Skin epidermis (tissue), 12 donors: Measurements from ENCODE around the gene MEIOB.

Source experiments
- H3K27ac ChIP-seq, 21 experiments: fragments of 200-600 bp; sonication (generic) in 11 of 21; one replicate each; pipeline ENCODE4 v1.5.0; 2020; ENCODE audit warnings: mild to moderate bottlenecking in 3 of 21, inconsistent platforms in 2 of 21, moderate library complexity in 2 of 21
- H3K4me3 ChIP-seq, 7 experiments: fragments of 200-600 bp; sonication (generic) in 2 of 7; one replicate each; pipeline ENCODE4 v1.5.0; 2020; ENCODE audit warnings: inconsistent platforms in 2 of 7, mild to moderate bottlenecking in 2 of 7, moderate library complexity in 1 of 7

The MEIOB gene

GRCh38 chr16:1846416-1846815, 25.5 kb downstream of the MEIOB start:
- Histone ChIP-seq H3K27ac (no peak overlapping the region), H3K4me3 (no peak overlapping the region)

GRCh38 chr16:1845985-1846384, 26.0 kb downstream of the MEIOB start:
- Histone ChIP-seq H3K4me3 (no peak overlapping the region), H3K27ac (no peak overlapping the region)

DNA sequence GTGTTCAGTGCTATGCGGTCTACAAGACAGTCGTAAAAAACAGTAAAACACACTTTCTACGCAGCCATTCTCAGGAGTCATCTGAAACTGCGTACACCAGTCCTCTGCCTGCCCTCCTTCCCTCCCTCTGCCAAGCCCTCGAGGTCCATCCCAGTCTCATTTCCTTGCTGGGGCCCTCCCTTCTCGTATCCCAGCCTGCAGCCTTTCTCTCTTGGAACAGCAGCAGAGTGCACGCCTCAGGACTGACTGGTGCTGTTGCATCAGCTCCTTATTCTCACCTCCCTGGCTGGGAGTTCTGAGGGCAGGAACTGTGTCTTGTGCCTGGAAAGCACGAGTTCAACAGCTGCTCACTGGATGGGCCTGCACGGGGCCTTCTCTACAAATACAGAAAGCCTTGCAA, 32.4 kb downstream of the MEIOB start:
- Histone ChIP-seq H3K27ac (no peak overlapping the region), H3K4me3 (no peak overlapping the region)

GRCh38 chr16:1834096-1834495, 37.9 kb downstream of the MEIOB start:
- H3K27ac ChIP-seq = peak overlapping the region in 9 of 21 experiments; percentile 6 to 69 (median 39)
- no peak overlapping the region for H3K4me3 ChIP-seq

DNA sequence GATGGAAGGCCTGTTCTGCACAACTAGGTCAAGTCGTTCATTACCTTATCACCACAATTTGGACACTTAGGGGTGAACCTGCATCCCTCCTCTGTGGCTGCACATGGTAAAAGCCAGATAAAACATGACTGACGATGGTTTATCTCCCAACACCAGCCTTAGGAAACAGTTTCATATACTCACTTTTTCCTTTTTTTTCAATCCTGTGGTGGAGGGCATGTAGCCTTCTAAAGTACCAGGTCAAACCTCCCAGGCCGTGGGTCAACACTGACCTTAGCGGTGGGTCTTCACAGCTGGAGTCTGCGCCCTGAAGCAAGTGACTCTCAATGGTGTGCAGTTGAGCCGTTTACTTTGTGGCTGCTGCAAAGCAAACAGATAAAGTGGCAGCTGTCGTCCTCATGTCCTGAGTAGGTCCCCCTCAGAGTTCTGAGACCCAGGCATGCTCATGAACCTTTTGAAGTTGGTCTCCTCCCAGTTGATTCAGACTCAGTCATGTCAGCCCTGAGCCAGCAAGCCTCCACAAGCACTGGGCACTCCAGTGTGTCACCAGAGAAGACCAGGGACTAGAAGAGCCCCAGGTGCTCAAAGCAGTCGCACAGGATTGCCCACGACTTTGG, 39.0 kb downstream of the MEIOB start:
- Histone ChIP-seq H3K4me3 (no peak overlapping the region), H3K27ac (peak overlapping the region in 7 of 21 experiments; percentile 5 to 69 (median 39))

DNA sequence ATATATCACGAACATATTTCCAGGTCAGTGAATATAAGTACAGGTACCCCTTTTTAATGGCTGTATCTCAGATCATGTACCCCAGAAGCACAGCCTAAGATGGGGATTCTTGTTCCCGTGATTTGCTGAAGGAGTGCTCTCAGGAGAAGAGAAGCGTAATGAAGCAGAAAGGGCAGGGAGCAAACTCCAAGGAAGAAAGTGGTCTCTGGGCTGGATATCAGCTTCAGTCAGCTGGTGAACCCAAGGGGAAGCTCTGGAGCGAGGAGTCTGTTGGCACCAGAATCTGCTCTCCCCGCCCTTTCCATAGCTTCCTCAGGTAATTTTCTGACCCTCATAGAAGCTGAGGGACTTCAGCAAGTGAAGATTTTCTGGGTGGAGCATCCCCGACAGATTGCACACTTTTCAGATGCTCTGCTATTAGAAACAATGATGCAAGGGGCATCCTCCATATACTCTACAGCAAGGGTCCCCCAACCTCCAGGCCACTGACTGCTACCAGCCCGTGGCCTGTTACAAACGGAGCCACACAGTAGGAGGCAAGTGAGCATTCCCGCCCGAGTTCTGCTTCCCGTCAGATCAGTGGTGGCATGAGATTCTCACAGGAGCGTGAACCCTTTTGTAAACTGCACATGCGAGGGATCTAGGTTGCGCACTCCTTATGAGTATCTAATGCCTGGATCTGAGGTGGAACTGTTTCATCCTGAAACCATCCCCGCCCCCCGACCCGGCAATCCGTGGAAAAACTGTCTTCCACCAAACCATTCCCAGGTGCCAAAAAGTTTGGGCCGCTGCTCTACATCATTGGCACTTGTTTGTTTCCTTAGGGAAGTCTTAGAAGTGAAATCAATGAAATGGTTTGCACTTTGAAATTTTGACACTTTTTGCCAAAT, 40.5 kb downstream of the MEIOB start:
- H3K4me3 ChIP-seq = no peak overlapping the region
- no peak overlapping the region for H3K27ac ChIP-seq

DNA sequence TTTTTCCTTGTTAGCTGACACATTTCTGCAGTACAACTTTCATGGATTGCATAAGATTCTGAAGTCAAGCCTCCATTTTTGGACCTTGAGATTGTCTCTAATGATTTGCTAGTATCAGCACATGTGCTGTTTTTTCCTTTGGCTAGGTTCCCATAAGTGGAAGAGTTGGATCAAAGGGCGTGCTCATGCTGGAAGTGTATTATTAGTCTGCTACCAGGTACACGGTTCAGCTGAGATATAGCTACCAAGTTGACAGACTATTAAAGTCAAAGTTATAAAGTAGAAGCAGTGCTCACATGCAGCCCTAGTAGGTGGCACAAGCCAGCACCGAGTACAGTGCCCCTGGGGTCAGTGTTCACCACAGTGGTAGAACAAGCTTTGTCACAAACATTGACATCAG, 41.8 kb downstream of the MEIOB start:
- H3K27ac ChIP-seq = no peak overlapping the region

GRCh38 chr16:1828645-1829410, 43.1 kb downstream of the MEIOB start:
- H3K27ac ChIP-seq = no peak overlapping the region
- no peak overlapping the region for H3K4me3 ChIP-seq

More for the DNA sequence above, 41.8 kb downstream of the MEIOB start:
- no peak overlapping the region for H3K4me3 ChIP-seq

DNA sequence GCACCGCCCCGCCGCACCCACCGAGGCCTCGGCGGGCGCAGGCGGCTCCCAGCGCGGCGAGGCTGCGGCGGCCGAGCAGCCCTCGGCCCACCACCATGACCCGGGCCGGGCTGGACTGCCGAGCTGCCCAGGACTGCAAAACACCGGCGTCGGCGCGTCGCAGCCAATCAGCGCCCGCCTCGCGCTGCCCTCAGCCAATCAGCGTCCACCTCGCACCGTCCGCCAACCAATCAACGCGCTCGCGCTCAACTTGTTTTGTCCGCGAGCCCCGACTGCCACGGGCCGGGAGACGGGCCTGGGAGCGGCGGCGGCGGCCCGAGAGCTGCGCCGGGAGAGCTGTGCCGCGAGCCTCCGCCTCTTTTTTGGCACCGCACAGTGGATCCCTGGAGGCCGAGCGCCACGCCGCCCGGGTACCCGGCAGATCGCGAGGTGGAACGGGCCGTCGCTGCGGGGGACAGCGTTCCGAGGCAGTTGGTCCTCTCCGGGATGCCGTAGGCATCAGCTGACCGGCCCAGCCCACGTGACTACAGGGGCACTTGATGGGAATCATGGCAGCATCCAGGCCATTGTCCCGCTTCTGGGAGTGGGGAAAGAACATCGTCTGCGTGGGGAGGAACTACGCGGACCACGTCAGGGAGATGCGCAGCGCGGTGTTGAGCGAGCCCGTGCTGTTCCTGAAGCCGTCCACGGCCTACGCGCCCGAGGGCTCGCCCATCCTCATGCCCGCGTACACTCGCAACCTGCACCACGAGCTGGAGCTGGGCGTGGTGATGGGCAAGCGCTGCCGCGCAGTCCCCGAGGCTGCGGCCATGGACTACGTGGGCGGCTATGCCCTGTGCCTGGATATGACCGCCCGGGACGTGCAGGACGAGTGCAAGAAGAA, 45.0 kb downstream of the MEIOB start, which contains the start of the genes FAHD1 and HAGH:
FAHD1 (plus strand) TSS at position 516 of the 883 bp plus-strand sequence; CDS start at position 549, 33 bp downstream.
HAGH (minus strand) TSS at position 135 of the 883 bp plus-strand sequence; CDS start at position 97, 38 bp downstream.
- H3K27ac ChIP-seq = peak within 1 kb of the TSS; percentile 56 to 87 (median 78)

GRCh38 chr16:1825864-1826690, 45.9 kb downstream of the MEIOB start:
- Histone ChIP-seq H3K4me3 (peak overlapping the region; percentile 47 to 94 (median 69)), H3K27ac (peak overlapping the region in 19 of 21 experiments; percentile 25 to 82 (median 68))

More for the DNA sequence above, 45.0 kb downstream of the MEIOB start, which contains the start of the genes FAHD1 and HAGH:
- H3K4me3 ChIP-seq = peak within 1 kb of the TSS; percentile 47 to 94 (median 69)

- peak overlapping the region in 6 of 7 experiments; percentile 47 to 94 (median 76) for H3K4me3 ChIP-seq
- H3K27ac ChIP-seq = peak overlapping the region in 12 of 21 experiments; percentile 34 to 82 (median 76)
These were observed 46.5 kb downstream of the MEIOB start for GRCh38 chr16:1825381-1825863.

- H3K4me3 ChIP-seq = no peak overlapping the region
- H3K27ac ChIP-seq = no peak overlapping the region
These were observed 48.1 kb downstream of the MEIOB start for GRCh38 chr16:1823821-1824220.

GRCh38 chr16:1822801-1823200, 49.2 kb downstream of the MEIOB start:
- Histone ChIP-seq H3K27ac (no peak overlapping the region), H3K4me3 (no peak overlapping the region)

GRCh38 chr16:1821861-1822611, 49.9 kb downstream of the MEIOB start:
- no peak overlapping the region for H3K27ac ChIP-seq
- H3K4me3 ChIP-seq = no peak overlapping the region

DNA sequence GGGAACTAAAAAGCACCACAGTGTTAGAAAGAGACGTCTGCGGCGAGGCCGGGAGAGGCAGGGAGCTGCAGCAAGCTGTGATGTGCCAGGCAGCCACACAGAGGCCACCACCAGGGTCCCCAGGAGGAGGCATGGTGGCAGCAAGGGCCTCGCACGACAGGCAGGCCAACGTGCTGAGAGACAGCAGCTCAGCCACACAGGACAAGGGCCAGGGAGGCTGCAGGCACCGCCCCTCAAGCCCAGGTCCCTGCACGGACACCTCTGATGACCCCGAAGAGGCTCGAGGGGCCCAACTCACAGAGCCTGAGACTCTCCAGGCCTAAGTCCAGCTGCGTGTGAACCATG, 51.0 kb downstream of the MEIOB start:
- Histone ChIP-seq H3K4me3 (no peak overlapping the region), H3K27ac (no peak overlapping the region)

- no peak overlapping the region for H3K4me3 ChIP-seq
- H3K27ac ChIP-seq = no peak overlapping the region
These were observed 51.6 kb downstream of the MEIOB start for GRCh38 chr16:1820096-1820945.
